Gastroesophageal sphincter (tissue), 3 donors: ENCODE results near the gene GABRA5.

Experiments
- CTCF ChIP-seq, 4 experiments: fragments of 200-600 bp in 2 of 4; fragments of 450-650 bp in 2 of 4; sonication (generic) in 1 of 4; IDR thresholded peaks; one replicate each; pipeline ENCODE4 v1.5.1; 2017 to 2019; ENCODE audit warnings: antibody characterized with exemption in 4 of 4, mild to moderate bottlenecking in 2 of 4, moderate library complexity in 2 of 4
- EP300 ChIP-seq: sonication (generic); formaldehyde crosslinking; IDR thresholded peaks from one replicate; pipeline ENCODE4 v1.6.1; 2017; ENCODE audit warnings: antibody characterized with exemption, mild to moderate bottlenecking

GRCh38 chr15:26848498-26848897 is 18.4 kb upstream of the GABRA5 start:
- TF ChIP-seq CTCF (IDR thresholded peaks at IDR 0.05), result no peak
- TF ChIP-seq EP300, result no peak
